ENCODE results near the gene OR52A1. TPM values are rescaled to one million over a fixed set of nuclear protein-coding genes. Genes with fewer than 3 reads are reported as not detected.

The OR52A1 gene
- polyA plus RNA-seq, 2 donors: not detected

- Histone ChIP-seq H3K4me1 (ENCODE audit: control insufficient read depth in 2 of 2, insufficient read depth in 2 of 2, low read length in 1 of 2) (no peaks in the 10 kb centered on the region), H3K36me3 (ENCODE audit: control insufficient read depth in 2 of 2, insufficient read depth in 2 of 2, low read length in 1 of 2) (no peaks in the 10 kb centered on the region), H3K9me3 (ENCODE audit: control insufficient read depth in 2 of 2, insufficient read depth in 1 of 2, low read depth in 1 of 2, low read length in 1 of 2) (no peaks in the 10 kb centered on the region), H3K27me3 (ENCODE audit: control insufficient read depth in 1 of 2, insufficient read depth in 2 of 2, low read length in 2 of 2) (no peaks in the 10 kb centered on the region), H3K27ac (ENCODE audit: low read depth in 2 of 2, low read length in 1 of 2) (no peak within 1 kb of the TSS), H3K4me3 (ENCODE audit: low read depth in 1 of 2, low read length in 2 of 2) (no peak within 1 kb of the TSS)
- WGBS, 2 donors: 84 to 86% methylated on average over 2 of the region's 2 CpGs
These were observed 16.6 kb downstream of the OR52A1 start, which contains the start of gene OR52A5 for GRCh38 chr11:5137996-5138395. Gene OR52A5 (minus strand): TSS chr11:5138356. CDS start chr11:5132642, 5,714 bp downstream.

- Histone ChIP-seq H3K4me3 (ENCODE audit: low read depth in 1 of 2, low read length in 2 of 2) (no peak overlapping the region), H3K36me3 (ENCODE audit: control insufficient read depth in 2 of 2, insufficient read depth in 2 of 2, low read length in 1 of 2) (no peaks in the 10 kb centered on the region), H3K9me3 (ENCODE audit: control insufficient read depth in 2 of 2, insufficient read depth in 1 of 2, low read depth in 1 of 2, low read length in 1 of 2) (no peaks in the 10 kb centered on the region), H3K27ac (ENCODE audit: low read depth in 2 of 2, low read length in 1 of 2) (no peak overlapping the region), H3K4me1 (ENCODE audit: control insufficient read depth in 2 of 2, insufficient read depth in 2 of 2, low read length in 1 of 2) (no peaks in the 10 kb centered on the region), H3K27me3 (ENCODE audit: control insufficient read depth in 1 of 2, insufficient read depth in 2 of 2, low read length in 2 of 2) (no peaks in the 10 kb centered on the region)
- WGBS, 2 donors: 28 to 44% methylated on average over 1 of the region's 1 CpG
These were observed 17.5 kb downstream of the OR52A1 start for GRCh38 chr11:5137014-5137413.

- no peak overlapping the region for H3K27ac ChIP-seq (ENCODE audit: low read depth in 2 of 2, low read length in 1 of 2)
- H3K27me3 ChIP-seq (ENCODE audit: control insufficient read depth in 1 of 2, insufficient read depth in 2 of 2, low read length in 2 of 2): no peaks in the 10 kb centered on the region
- H3K4me3 ChIP-seq (ENCODE audit: low read depth in 1 of 2, low read length in 2 of 2): no peak overlapping the region
- no peaks in the 10 kb centered on the region for H3K36me3 ChIP-seq (ENCODE audit: control insufficient read depth in 2 of 2, insufficient read depth in 2 of 2, low read length in 1 of 2)
- H3K4me1 ChIP-seq (ENCODE audit: control insufficient read depth in 2 of 2, insufficient read depth in 2 of 2, low read length in 1 of 2): no peaks in the 10 kb centered on the region
- no peaks in the 10 kb centered on the region for H3K9me3 ChIP-seq (ENCODE audit: control insufficient read depth in 2 of 2, insufficient read depth in 1 of 2, low read depth in 1 of 2, low read length in 1 of 2)
These were observed 18.3 kb downstream of the OR52A1 start for GRCh38 chr11:5136261-5136660.

GRCh38 chr11:5131584-5132335, 22.8 kb downstream of the OR52A1 start:
- no peaks in the 10 kb centered on the region for H3K36me3 ChIP-seq (ENCODE audit: control insufficient read depth in 2 of 2, insufficient read depth in 2 of 2, low read length in 1 of 2)
- H3K27ac ChIP-seq (ENCODE audit: low read depth in 2 of 2, low read length in 1 of 2): no peak overlapping the region
- WGBS, 2 donors: 81 to 88% methylated on average over 8 of the region's 8 CpGs
- no peaks in the 10 kb centered on the region for H3K4me1 ChIP-seq (ENCODE audit: control insufficient read depth in 2 of 2, insufficient read depth in 2 of 2, low read length in 1 of 2)
- no peaks in the 10 kb centered on the region for H3K27me3 ChIP-seq (ENCODE audit: control insufficient read depth in 1 of 2, insufficient read depth in 2 of 2, low read length in 2 of 2)
- H3K9me3 ChIP-seq (ENCODE audit: control insufficient read depth in 2 of 2, insufficient read depth in 1 of 2, low read depth in 1 of 2, low read length in 1 of 2): no peaks in the 10 kb centered on the region
- H3K4me3 ChIP-seq (ENCODE audit: low read depth in 1 of 2, low read length in 2 of 2): no peak overlapping the region

GRCh38 chr11:5129457-5129877, 25.1 kb downstream of the OR52A1 start:
- Histone ChIP-seq H3K4me1 (ENCODE audit: control insufficient read depth in 2 of 2, insufficient read depth in 2 of 2, low read length in 1 of 2) (no peaks in the 10 kb centered on the region), H3K27me3 (ENCODE audit: control insufficient read depth in 1 of 2, insufficient read depth in 2 of 2, low read length in 2 of 2) (no peaks in the 10 kb centered on the region), H3K4me3 (ENCODE audit: low read depth in 1 of 2, low read length in 2 of 2) (no peak overlapping the region), H3K36me3 (ENCODE audit: control insufficient read depth in 2 of 2, insufficient read depth in 2 of 2, low read length in 1 of 2) (no peaks in the 10 kb centered on the region), H3K9me3 (ENCODE audit: control insufficient read depth in 2 of 2, insufficient read depth in 1 of 2, low read depth in 1 of 2, low read length in 1 of 2) (no peaks in the 10 kb centered on the region), H3K27ac (ENCODE audit: low read depth in 2 of 2, low read length in 1 of 2) (no peak overlapping the region)
- 54 to 65% methylated on average over 2 of the region's 2 CpGs for whole genome bisulfite sequencing, 2 donors

GRCh38 chr11:5124891-5125620, 29.5 kb downstream of the OR52A1 start:
- no peaks in the 10 kb centered on the region for H3K4me1 ChIP-seq (ENCODE audit: control insufficient read depth in 2 of 2, insufficient read depth in 2 of 2, low read length in 1 of 2)
- no peaks in the 10 kb centered on the region for H3K27me3 ChIP-seq (ENCODE audit: control insufficient read depth in 1 of 2, insufficient read depth in 2 of 2, low read length in 2 of 2)
- H3K36me3 ChIP-seq (ENCODE audit: control insufficient read depth in 2 of 2, insufficient read depth in 2 of 2, low read length in 1 of 2): no peaks in the 10 kb centered on the region
- no peaks in the 10 kb centered on the region for H3K9me3 ChIP-seq (ENCODE audit: control insufficient read depth in 2 of 2, insufficient read depth in 1 of 2, low read depth in 1 of 2, low read length in 1 of 2)
- no peak overlapping the region for H3K4me3 ChIP-seq (ENCODE audit: low read depth in 1 of 2, low read length in 2 of 2)
- 44 to 52% methylated on average over 4 of the region's 4 CpGs for WGBS, 2 donors
- no peak overlapping the region for H3K27ac ChIP-seq (ENCODE audit: low read depth in 2 of 2, low read length in 1 of 2)

- Histone ChIP-seq H3K27ac (ENCODE audit: low read depth in 2 of 2, low read length in 1 of 2) (no peak overlapping the region), H3K9me3 (ENCODE audit: control insufficient read depth in 2 of 2, insufficient read depth in 1 of 2, low read depth in 1 of 2, low read length in 1 of 2) (no peaks in the 10 kb centered on the region), H3K4me1 (ENCODE audit: control insufficient read depth in 2 of 2, insufficient read depth in 2 of 2, low read length in 1 of 2) (no peaks in the 10 kb centered on the region), H3K4me3 (ENCODE audit: low read depth in 1 of 2, low read length in 2 of 2) (no peak overlapping the region), H3K36me3 (ENCODE audit: control insufficient read depth in 2 of 2, insufficient read depth in 2 of 2, low read length in 1 of 2) (no peaks in the 10 kb centered on the region), H3K27me3 (ENCODE audit: control insufficient read depth in 1 of 2, insufficient read depth in 2 of 2, low read length in 2 of 2) (no peaks in the 10 kb centered on the region)
- WGBS, 2 donors: 5 to 6% methylated on average over 4 of the region's 4 CpGs
These were observed 30.6 kb downstream of the OR52A1 start for GRCh38 chr11:5123802-5124521.

GRCh38 chr11:5118893-5119292, 35.7 kb downstream of the OR52A1 start:
- Histone ChIP-seq H3K27me3 (ENCODE audit: control insufficient read depth in 1 of 2, insufficient read depth in 2 of 2, low read length in 2 of 2) (no peaks in the 10 kb centered on the region), H3K4me1 (ENCODE audit: control insufficient read depth in 2 of 2, insufficient read depth in 2 of 2, low read length in 1 of 2) (no peaks in the 10 kb centered on the region), H3K27ac (ENCODE audit: low read depth in 2 of 2, low read length in 1 of 2) (no peak overlapping the region), H3K9me3 (ENCODE audit: control insufficient read depth in 2 of 2, insufficient read depth in 1 of 2, low read depth in 1 of 2, low read length in 1 of 2) (no peaks in the 10 kb centered on the region), H3K4me3 (ENCODE audit: low read depth in 1 of 2, low read length in 2 of 2) (no peak overlapping the region), H3K36me3 (ENCODE audit: control insufficient read depth in 2 of 2, insufficient read depth in 2 of 2, low read length in 1 of 2) (no peaks in the 10 kb centered on the region)
- 70 to 74% methylated on average over 1 of the region's 1 CpG for WGBS, 2 donors

- no peaks in the 10 kb centered on the region for H3K36me3 ChIP-seq (ENCODE audit: control insufficient read depth in 2 of 2, insufficient read depth in 2 of 2, low read length in 1 of 2)
- H3K4me1 ChIP-seq (ENCODE audit: control insufficient read depth in 2 of 2, insufficient read depth in 2 of 2, low read length in 1 of 2): no peaks in the 10 kb centered on the region
- no peaks in the 10 kb centered on the region for H3K27me3 ChIP-seq (ENCODE audit: control insufficient read depth in 1 of 2, insufficient read depth in 2 of 2, low read length in 2 of 2)
- H3K27ac ChIP-seq (ENCODE audit: low read depth in 2 of 2, low read length in 1 of 2): no peak overlapping the region
- H3K9me3 ChIP-seq (ENCODE audit: control insufficient read depth in 2 of 2, insufficient read depth in 1 of 2, low read depth in 1 of 2, low read length in 1 of 2): no peaks in the 10 kb centered on the region
- H3K4me3 ChIP-seq (ENCODE audit: low read depth in 1 of 2, low read length in 2 of 2): no peak overlapping the region
These were observed 37.0 kb downstream of the OR52A1 start for GRCh38 chr11:5117588-5117987.

Data from esophagus (tissue), 2 donors.